Panc1 (cell line): ENCODE results near the gene FOXR1. TPM values are rescaled to one million over a fixed set of nuclear protein-coding genes. Genes with fewer than 3 reads are reported as not detected.
A peak's percentile ranks its signal among the peaks of the same experiment; 100 is the strongest.

Experiments
- ATAC-seq: fragments of 200-7000 bp; cut with Tn5 transposase; 2 replicates; pipeline ENCODE4 v1.9.1; 2020; ENCODE audit warnings: mild to moderate bottlenecking, moderate library complexity
- BruUV-seq: library from RNA; stranded (reverse); fragments of 400-500 nt; replicated peaks from 2 replicates; lab custom pipeline; 2021; lab: Mats Ljungman, UMichigan
- CTCF ChIA-PET: fragments of 300-600 bp; sonication (Branson Sonifier 250); formaldehyde crosslinking; loops from one replicate; lab custom pipeline; 2022; ENCODE audit warnings: antibody characterized with exemption; lab: Charles Lee
- POLR2A ChIA-PET: fragments of 300-600 bp; sonication (Branson Sonifier 250); formaldehyde crosslinking; loops from one replicate; lab custom pipeline; 2022; ENCODE audit warnings: antibody characterized with exemption; lab: Charles Lee
- DNase-seq: peaks from one replicate; pipeline ENCODE4 v3.0.0-alpha.2; 2010; ENCODE audit warnings: low read depth, low spot score
- H3K27ac ChIP-seq: 2 replicates; pipeline ENCODE4 v1.5.1; 2011; ENCODE audit warnings: mild to moderate bottlenecking, low read length, inconsistent platforms
- H3K27me3 ChIP-seq: fragments of 200-500 bp; sonication (Bioruptor generic); 2 replicates; pipeline ENCODE4 v1.6.0; 2014; ENCODE audit warnings: low read length, inconsistent platforms; ENCODE audit not compliant: control insufficient read depth, insufficient read depth
- H3K36me3 ChIP-seq: fragments of 200-500 bp; sonication (Bioruptor generic); 2 replicates; pipeline ENCODE4 v1.5.1; 2014; ENCODE audit warnings: inconsistent platforms, mild to moderate bottlenecking, low read length, moderate library complexity; ENCODE audit not compliant: control insufficient read depth, insufficient read depth
- H3K4me1 ChIP-seq: 2 replicates; pipeline ENCODE4 v1.5.1; 2011; ENCODE audit warnings: inconsistent platforms, mild to moderate bottlenecking, low read length, moderate library complexity; ENCODE audit not compliant: control insufficient read depth, insufficient read depth
- H3K4me3 ChIP-seq, 2 experiments: 2 replicates each; pipeline ENCODE4 v1.5.1; 2011 to 2012; ENCODE audit warnings: low read depth in 2 of 2, low read length in 2 of 2, mild to moderate bottlenecking in 2 of 2, inconsistent platforms in 1 of 2, moderate library complexity in 1 of 2
- H3K9me3 ChIP-seq: fragments of 200-500 bp; sonication (Bioruptor generic); 2 replicates; pipeline ENCODE4 v1.5.1; 2014; ENCODE audit warnings: low read depth, mild to moderate bottlenecking, inconsistent platforms, low read length, moderate library complexity; ENCODE audit not compliant: control insufficient read depth, insufficient read depth
- POLR2AphosphoS5 ChIP-seq: IDR thresholded peaks from 2 replicates; pipeline ENCODE4 v1.6.1; 2012; ENCODE audit warnings: mild to moderate bottlenecking, low read depth, low read length, moderate library complexity
- SIN3A ChIP-seq: IDR thresholded peaks from 2 replicates; pipeline ENCODE4 v1.6.1; 2012; ENCODE audit warnings: low read depth, mild to moderate bottlenecking, low read length, moderate library complexity, borderline replicate concordance; ENCODE audit not compliant: insufficient read depth
- TCF7L2 ChIP-seq: IDR thresholded peaks from 2 replicates; pipeline ENCODE4 v1.6.1; 2011; ENCODE audit warnings: mild to moderate bottlenecking, low read depth, low read length, inconsistent platforms
- in situ Hi-C: cut with HindIII; loops from 2 replicates; pipeline ENCODE4 v1.10.0; 2016; ENCODE audit warnings: low sequenced_read_pairs, low pct_unique_long_range_greater_than_20kb
- intact Hi-C: fragments of 100-400 bp; cut with micrococcal nuclease; formaldehyde crosslinking; loops from one replicate; pipeline ENCODE4 v1.10.0; 2022; ENCODE audit not compliant: unreplicated experiment
- microRNA-seq: library from miRNA; unstranded; fragments of <30 nt; microRNA quantifications from one replicate; pipeline ENCODE4 v1.1.0, GENCODE V29; 2020; ENCODE audit not compliant: unreplicated experiment
- total RNA-seq: library from RNA; stranded (reverse); gene quantifications from one replicate; pipeline ENCODE4 v1.2.1, GENCODE V29; 2021; ENCODE audit not compliant: unreplicated experiment
- TF ChIP-seq, protein P1 (sequence below), 2 experiments: IDR thresholded peaks; 2 replicates each; pipeline ENCODE4 v1.6.1; 2011 to 2012; ENCODE audit warnings: low read depth in 2 of 2, control low read depth in 1 of 2, low read length in 1 of 2, mild to moderate bottlenecking in 1 of 2, moderate library complexity in 1 of 2; ENCODE audit not compliant: insufficient read depth in 1 of 2
- TF ChIP-seq, protein P2 (sequence below): fragments of 450-650 bp; IDR thresholded peaks from 2 replicates; pipeline ENCODE4 v1.5.1; 2017; ENCODE audit warnings: mild to moderate bottlenecking

FOXR1 gene
- total RNA-seq, 1 experiment from 2014 or later: not detected

DNA sequence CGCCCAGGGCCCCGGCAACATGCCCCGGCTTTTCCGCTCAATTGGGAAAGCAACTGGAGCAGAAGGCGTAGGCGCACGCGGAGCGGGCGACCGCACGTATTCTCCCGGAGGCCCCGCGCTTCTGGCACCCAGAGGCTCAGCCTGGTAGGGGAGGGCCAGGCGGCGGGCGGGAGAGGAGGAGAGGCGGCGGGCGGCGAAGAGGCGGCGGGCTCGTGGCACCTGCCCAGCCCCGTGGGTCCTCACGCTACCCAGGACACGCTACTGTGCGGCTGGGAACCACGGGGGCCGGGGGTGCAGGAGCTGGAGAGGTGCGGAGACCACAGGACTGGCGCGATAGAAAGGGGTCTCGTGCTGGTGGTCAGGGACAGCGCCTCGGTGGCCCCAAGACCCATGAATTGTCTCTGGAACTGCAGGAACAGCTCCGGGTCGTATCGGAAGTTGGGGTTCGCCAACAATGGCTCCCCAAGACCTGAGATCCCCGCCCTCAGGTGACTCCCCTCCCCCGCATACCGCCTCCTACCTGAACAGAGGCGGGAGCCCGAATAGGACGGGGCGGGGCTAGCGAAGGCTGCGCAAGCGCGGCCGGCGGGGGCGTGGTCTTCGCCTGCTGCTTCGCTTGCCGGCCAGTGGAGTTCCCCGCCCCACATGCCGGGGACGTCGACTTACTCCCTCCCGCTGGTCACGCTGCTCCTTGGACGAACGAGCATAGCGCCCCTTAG, 58.9 kb downstream of the FOXR1 start, which contains the start of gene SLC37A4:
Gene SLC37A4 (minus strand): TSS at position 549 of the 719 bp plus-strand sequence.
- Histone ChIP-seq H3K27ac (peak within 1 kb of the TSS; percentile 79), H3K36me3 (no peaks in the 10 kb centered on the region; the same call in 1 of the 2 replicates), H3K27me3 (no peaks in the 10 kb centered on the region), H3K4me1 (peaks cover 13% of the 10 kb centered on the region), H3K9me3 (no peaks in the 10 kb centered on the region), H3K4me3 (peak within 1 kb of the TSS; percentile 75 to 90)
- CTCF ChIA-PET: interaction anchor here (0.7 kb wide), 1 partner anchor 12 kb away, joined by 4 read pairs; the partner anchor contains the start of gene TRAPPC4
- intact Hi-C loops (no loop called here), in situ Hi-C loops (no loop called here)
- 0 out of 2 replicates have a peak, but pooled peaks have one; percentile 29 for TF ChIP-seq SIN3A
- TF ChIP-seq, protein P1, sequence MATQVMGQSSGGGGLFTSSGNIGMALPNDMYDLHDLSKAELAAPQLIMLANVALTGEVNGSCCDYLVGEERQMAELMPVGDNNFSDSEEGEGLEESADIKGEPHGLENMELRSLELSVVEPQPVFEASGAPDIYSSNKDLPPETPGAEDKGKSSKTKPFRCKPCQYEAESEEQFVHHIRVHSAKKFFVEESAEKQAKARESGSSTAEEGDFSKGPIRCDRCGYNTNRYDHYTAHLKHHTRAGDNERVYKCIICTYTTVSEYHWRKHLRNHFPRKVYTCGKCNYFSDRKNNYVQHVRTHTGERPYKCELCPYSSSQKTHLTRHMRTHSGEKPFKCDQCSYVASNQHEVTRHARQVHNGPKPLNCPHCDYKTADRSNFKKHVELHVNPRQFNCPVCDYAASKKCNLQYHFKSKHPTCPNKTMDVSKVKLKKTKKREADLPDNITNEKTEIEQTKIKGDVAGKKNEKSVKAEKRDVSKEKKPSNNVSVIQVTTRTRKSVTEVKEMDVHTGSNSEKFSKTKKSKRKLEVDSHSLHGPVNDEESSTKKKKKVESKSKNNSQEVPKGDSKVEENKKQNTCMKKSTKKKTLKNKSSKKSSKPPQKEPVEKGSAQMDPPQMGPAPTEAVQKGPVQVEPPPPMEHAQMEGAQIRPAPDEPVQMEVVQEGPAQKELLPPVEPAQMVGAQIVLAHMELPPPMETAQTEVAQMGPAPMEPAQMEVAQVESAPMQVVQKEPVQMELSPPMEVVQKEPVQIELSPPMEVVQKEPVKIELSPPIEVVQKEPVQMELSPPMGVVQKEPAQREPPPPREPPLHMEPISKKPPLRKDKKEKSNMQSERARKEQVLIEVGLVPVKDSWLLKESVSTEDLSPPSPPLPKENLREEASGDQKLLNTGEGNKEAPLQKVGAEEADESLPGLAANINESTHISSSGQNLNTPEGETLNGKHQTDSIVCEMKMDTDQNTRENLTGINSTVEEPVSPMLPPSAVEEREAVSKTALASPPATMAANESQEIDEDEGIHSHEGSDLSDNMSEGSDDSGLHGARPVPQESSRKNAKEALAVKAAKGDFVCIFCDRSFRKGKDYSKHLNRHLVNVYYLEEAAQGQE (IDR thresholded peaks at IDR 0.05; ENCODE audit: insufficient read depth in 1 of 2, low read depth in 2 of 2, low read length in 1 of 2): 0 out of 4 replicates have a peak, but pooled peaks of 1 of the 2 experiments have one; percentile 9
- no peak for TF ChIP-seq TCF7L2
- TF ChIP-seq, protein P2, sequence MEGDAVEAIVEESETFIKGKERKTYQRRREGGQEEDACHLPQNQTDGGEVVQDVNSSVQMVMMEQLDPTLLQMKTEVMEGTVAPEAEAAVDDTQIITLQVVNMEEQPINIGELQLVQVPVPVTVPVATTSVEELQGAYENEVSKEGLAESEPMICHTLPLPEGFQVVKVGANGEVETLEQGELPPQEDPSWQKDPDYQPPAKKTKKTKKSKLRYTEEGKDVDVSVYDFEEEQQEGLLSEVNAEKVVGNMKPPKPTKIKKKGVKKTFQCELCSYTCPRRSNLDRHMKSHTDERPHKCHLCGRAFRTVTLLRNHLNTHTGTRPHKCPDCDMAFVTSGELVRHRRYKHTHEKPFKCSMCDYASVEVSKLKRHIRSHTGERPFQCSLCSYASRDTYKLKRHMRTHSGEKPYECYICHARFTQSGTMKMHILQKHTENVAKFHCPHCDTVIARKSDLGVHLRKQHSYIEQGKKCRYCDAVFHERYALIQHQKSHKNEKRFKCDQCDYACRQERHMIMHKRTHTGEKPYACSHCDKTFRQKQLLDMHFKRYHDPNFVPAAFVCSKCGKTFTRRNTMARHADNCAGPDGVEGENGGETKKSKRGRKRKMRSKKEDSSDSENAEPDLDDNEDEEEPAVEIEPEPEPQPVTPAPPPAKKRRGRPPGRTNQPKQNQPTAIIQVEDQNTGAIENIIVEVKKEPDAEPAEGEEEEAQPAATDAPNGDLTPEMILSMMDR: peak; percentile 99; the same call in 1 of the 2 replicates
- peak; percentile 85 for TF ChIP-seq POLR2AphosphoS5
- ATAC-seq (peak; percentile 92), DNase-seq (peak; percentile 93)
- POLR2A ChIA-PET: no interaction called here
- no TSS peak for BruUV-seq

Small RNA genes lying within 50 kb of the gene (microRNA-seq; reads per million reads assigned to microRNA genes)
- not detected for gene MIR3656

Other genes with a start within 250 kb of the FOXR1 start
- 155 TPM for gene DDX6, start 180.6 kb upstream of the FOXR1 start, total RNA-seq
- not detected for gene CXCR5, start 87.9 kb upstream of the FOXR1 start, total RNA-seq
- gene BCL9L, start 45.8 kb upstream of the FOXR1 start, total RNA-seq: 234 TPM
- gene UPK2, start 15.5 kb upstream of the FOXR1 start, total RNA-seq: 0.92 TPM
- gene CENATAC, start 26.4 kb downstream of the FOXR1 start, total RNA-seq: 45.4 TPM
- 1,083 TPM for gene RPS25, start 46.6 kb downstream of the FOXR1 start, total RNA-seq
- gene TRAPPC4, start 47.0 kb downstream of the FOXR1 start, total RNA-seq: 78.9 TPM
- gene SLC37A4, start 59.1 kb downstream of the FOXR1 start, total RNA-seq: 33.2 TPM
- 268 TPM for gene HYOU1, start 85.4 kb downstream of the FOXR1 start, total RNA-seq
- 28.2 TPM for gene VPS11, start 96.1 kb downstream of the FOXR1 start, total RNA-seq
- gene HMBS, start 113.1 kb downstream of the FOXR1 start, total RNA-seq: 61.6 TPM
- gene DPAGT1, start 130.1 kb downstream of the FOXR1 start, total RNA-seq: 72.1 TPM
- gene C2CD2L, start 135.6 kb downstream of the FOXR1 start, total RNA-seq: 10.1 TPM
- gene HINFP, start 149.8 kb downstream of the FOXR1 start, total RNA-seq: 52.7 TPM
- 0.39 TPM for gene ABCG4, start 177.3 kb downstream of the FOXR1 start, total RNA-seq
- 25.2 TPM for gene NLRX1, start 197.0 kb downstream of the FOXR1 start, total RNA-seq
- 0.23 TPM for gene NHERF4, start 213.7 kb downstream of the FOXR1 start, total RNA-seq
- 69.9 TPM for gene CBL, start 234.6 kb downstream of the FOXR1 start, total RNA-seq